K562 (cell line): ENCODE data around the gene CTDNEP1. TPM values are rescaled to one million over a fixed set of nuclear protein-coding genes. Genes with fewer than 3 reads are reported as not detected.

Experiments used
- ATAC-seq: fragments of 200-7000 bp; cut with Tn5 transposase; 3 replicates; pipeline ENCODE4 v1.9.1; 2020; ENCODE audit warnings: moderate library complexity
- BruUV-seq: library from RNA; stranded (reverse); fragments of 400-500 nt; replicated peaks from 2 replicates; lab custom pipeline; 2021; lab: Mats Ljungman, UMichigan
- CTCF ChIA-PET: fragments of 300-600 bp; formaldehyde crosslinking; extraction: SDS; loops from one replicate; lab custom pipeline; 2021; ENCODE audit warnings: low intra/inter-chr PET ratio; lab: Yijun Ruan, JAX
- POLR2A ChIA-PET: fragments of 300-600, 350-650 bp; sonication (Branson Sonifier 250); formaldehyde crosslinking; extraction: SDS; loops from one replicate; lab custom pipeline; 2021; ENCODE audit warnings: antibody characterized with exemption, inconsistent platforms; lab: Yijun Ruan, JAX
- DNase-seq, 4 experiments: peaks; one replicate each; pipeline versions ENCODE4 v3.0.0 to v3.0.0-alpha.2; 2011 to 2018; ENCODE audit warnings: low spot score in 3 of 4, mixed read lengths in 3 of 4; ENCODE audit errors: extremely low read depth in 1 of 4
- FAIRE-seq: peaks from 2 replicates; lab custom pipeline; 2011; peaks lifted over from hg19 to GRCh38; lab: Jason Lieb, UNC
- H2AFZ ChIP-seq: 2 replicates; pipeline ENCODE4 v1.6.0; 2011; ENCODE audit warnings: low read depth, low read length, control low read depth, inconsistent platforms
- H3K27ac ChIP-seq: fragments of 200-600 bp; 3 replicates; pipeline ENCODE4 v1.8.0; 2011; ENCODE audit warnings: low read depth, mild to moderate bottlenecking, control low read depth, inconsistent platforms, low read length, moderate library complexity, mixed read lengths; ENCODE audit errors: extremely low read depth
- H3K27me3 ChIP-seq, 2 experiments: fragments of 300-600 bp in 1 of 2; 2 replicates in 1 of 2; 3 replicates in 1 of 2; pipeline versions ENCODE4 v1.6.0 to v1.8.0; 2011; ENCODE audit warnings: inconsistent platforms in 2 of 2, low read length in 2 of 2, mild to moderate bottlenecking in 1 of 2, mixed read lengths in 1 of 2, moderate library complexity in 1 of 2; ENCODE audit not compliant: control insufficient read depth in 2 of 2, insufficient read depth in 2 of 2
- H3K36me3 ChIP-seq: fragments of 300-600 bp; 3 replicates; pipeline ENCODE4 v1.8.0; 2011; ENCODE audit warnings: mild to moderate bottlenecking, low read length, inconsistent platforms; ENCODE audit not compliant: control insufficient read depth, insufficient read depth
- H3K4me1 ChIP-seq, 2 experiments: fragments of 200-600 bp in 1 of 2; replicated peaks in 1 of 2; 2 replicates in 1 of 2; 3 replicates in 1 of 2; pipeline versions ENCODE4 v1.5.1 to v1.8.0; 2011; ENCODE audit warnings: inconsistent platforms in 2 of 2, low read length in 2 of 2, mild to moderate bottlenecking in 1 of 2, mixed read lengths in 1 of 2, moderate library complexity in 1 of 2; ENCODE audit not compliant: control insufficient read depth in 2 of 2, insufficient read depth in 2 of 2
- H3K4me2 ChIP-seq: 2 replicates; pipeline ENCODE4 v1.6.1; 2011; ENCODE audit warnings: low read length, control low read depth, inconsistent platforms, mixed read lengths; ENCODE audit not compliant: insufficient read depth
- H3K4me3 ChIP-seq: fragments of 200-600 bp; sonication (generic), shearing (Covaris generic); 2 replicates; pipeline ENCODE4 v1.5.1; 2016; ENCODE audit warnings: control low read depth, inconsistent platforms
- H3K79me2 ChIP-seq: fragments of 200-600 bp; 3 replicates; pipeline ENCODE4 v1.8.0; 2011; ENCODE audit warnings: low read length, inconsistent platforms; ENCODE audit not compliant: control insufficient read depth, insufficient read depth
- H3K9ac ChIP-seq, 2 experiments: 2 replicates each; pipeline versions ENCODE4 v1.6.0 to v1.6.1; 2011; ENCODE audit warnings: low read depth in 2 of 2, low read length in 2 of 2, control low read depth in 1 of 2, inconsistent platforms in 1 of 2, mild to moderate bottlenecking in 1 of 2, mixed read lengths in 1 of 2; ENCODE audit not compliant: insufficient read depth in 1 of 2
- H3K9me1 ChIP-seq: one replicate; pipeline ENCODE4 v1.6.0; 2011; ENCODE audit warnings: inconsistent platforms, mild to moderate bottlenecking, low read length, moderate library complexity; ENCODE audit not compliant: control insufficient read depth, insufficient read depth
- H3K9me3 ChIP-seq: replicated peaks from 2 replicates; pipeline ENCODE4 v1.5.1; 2011; ENCODE audit warnings: low read depth, low read length, inconsistent platforms; ENCODE audit not compliant: control insufficient read depth, insufficient read depth
- H4K20me1 ChIP-seq: replicated peaks from 2 replicates; pipeline ENCODE4 v1.6.1; 2011; ENCODE audit warnings: low read length, inconsistent platforms, mixed read lengths; ENCODE audit not compliant: control insufficient read depth, insufficient read depth
- FOS ChIP-seq: IDR thresholded peaks from 3 replicates; pipeline ENCODE4 v1.6.1; 2011; ENCODE audit not compliant: insufficient read length; ENCODE audit errors: extremely low read depth
- KAT7 ChIP-seq: sonication (generic); formaldehyde crosslinking; IDR thresholded peaks from 2 replicates; pipeline ENCODE4 v1.8.0; 2022; ENCODE audit warnings: missing genetic modification reagents, mild to moderate bottlenecking, borderline replicate concordance
- SRSF3 ChIP-seq: fragments of 200-400 bp; formaldehyde crosslinking; IDR thresholded peaks from 2 replicates; pipeline ENCODE4 v1.6.1; 2016; ENCODE audit warnings: mild to moderate bottlenecking, low read length, moderate library complexity; ENCODE audit not compliant: insufficient read depth
- WGBS: fragments of 100-300 bp; shearing (Covaris generic); methylation state at CpG from one replicate; pipeline ENCODE4 v1.1.6; 2016; ENCODE audit warnings: low coverage, mixed read lengths; ENCODE audit not compliant: insufficient coverage; ENCODE audit errors: missing lambda C conversion rate; 5-methylcytosine and 5-hydroxymethylcytosine counted together
- in situ Hi-C: fragments of 300-500 bp; cut with MboI; formaldehyde crosslinking; loops from 4 replicates; pipeline ENCODE4 v1.15.0; 2018; ENCODE audit warnings: inconsistent platforms, mixed read lengths
- intact Hi-C: fragments of 100-400 bp; cut with micrococcal nuclease; formaldehyde crosslinking; loops from 2 replicates; pipeline ENCODE4 v1.14.2; 2022
- polyA plus RNA-seq, 8 experiments: library from polyadenylated mRNA; depleted of rRNA in 4 of 8; stranded (reverse) in 5 of 8; unstranded in 3 of 8; fragments of >200 nt; fragmentation: Nextera tagmentation in 2 of 8; fragmentation: Illumina TruSeq in 1 of 8; extraction: Ambion mirVana in 2 of 8; extraction: Trizol in 1 of 8; gene quantifications; 2 replicates each; pipeline versions ENCODE4 v1.2.1 to v1.2.3, GENCODE V29; 2011 to 2014; ENCODE audit warnings: inconsistent platforms in 1 of 8, missing spikeins in 1 of 8
- total RNA-seq, 7 experiments: library from RNA; depleted of rRNA in 6 of 7; stranded (reverse); fragments of >200 nt in 6 of 7; fragmentation: Illumina TruSeq in 2 of 7; extraction: Trizol in 2 of 7; gene quantifications; 2 replicates each; pipeline versions ENCODE4 v1.2.1 to v1.2.3, GENCODE V29; 2011 to 2021; ENCODE audit warnings: low replicate concordance in 1 of 7
- TF ChIP-seq, protein P1 (sequence below), 2 experiments: fragments of 450-650 bp; IDR thresholded peaks; 2 replicates each; pipeline ENCODE4 v1.6.1; 2018; ENCODE audit warnings: mild to moderate bottlenecking in 2 of 2, low read depth in 1 of 2; ENCODE audit not compliant: partially characterized antibody in 2 of 2
- TF ChIP-seq, protein P2 (sequence below): sonication (generic); IDR thresholded peaks from 2 replicates; pipeline ENCODE4 v1.6.1; 2016
- TF ChIP-seq, protein P3 (sequence below): fragments of 450-650 bp; IDR thresholded peaks from 2 replicates; pipeline ENCODE4 v1.6.1; 2017; ENCODE audit warnings: antibody characterized with exemption, mild to moderate bottlenecking
- TF ChIP-seq, protein P4 (sequence below): fragments of 450-650 bp; IDR thresholded peaks from 2 replicates; pipeline ENCODE4 v1.7.1; 2018; ENCODE audit warnings: mild to moderate bottlenecking, low read depth; ENCODE audit not compliant: partially characterized antibody

Gene CTDNEP1
- total and polyA plus RNA-seq, 9 of the 15 experiments (the other 6 are each of a cell fraction or from before 2014, with no cell fraction given), result 10.7 to 150 (median 28.5) TPM

DNA sequence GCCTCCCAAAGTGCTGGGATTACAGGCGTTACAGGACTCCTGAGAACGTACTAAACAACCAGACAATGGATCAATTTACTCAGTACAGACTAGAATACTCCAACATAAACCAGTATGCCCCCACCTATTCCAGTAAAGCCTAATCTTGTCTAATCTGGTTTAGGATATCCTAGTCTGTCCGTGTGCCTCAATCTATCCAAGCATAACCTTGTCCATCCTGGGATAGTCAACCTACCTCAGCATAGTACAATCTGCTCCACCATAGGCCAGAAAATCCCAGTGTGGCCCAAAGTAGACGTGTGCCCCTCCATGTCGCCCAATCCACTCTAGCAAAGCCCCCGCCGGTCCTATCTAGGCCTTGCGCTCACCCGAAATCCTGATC, 17.8 kb downstream of the CTDNEP1 start:
- H2AFZ ChIP-seq, result 0 out of 2 replicates have a peak overlapping the region, but pooled peaks have one; percentile 70
- ChIA-PET CTCF (no interaction called here), POLR2A (interaction anchor here (0.6 to 6.6 kb wide), 4 partner anchors 9 to 648 kb away, joined by 3 to 73 read pairs (median 6); partner anchors contain the start of genes ACADVL, DLG4 and GABARAP)
- no peaks in the 10 kb centered on the region for H3K9me3 ChIP-seq
- H3K36me3 ChIP-seq, result peaks cover 60% of the 10 kb centered on the region; the same call in 2 of the 3 replicates
- H3K27me3 ChIP-seq, result no peaks in the 10 kb centered on the region
- H3K27ac ChIP-seq, result peak overlapping the region; percentile 89
- WGBS, result 0% methylated on average over 9 of the region's 9 CpGs
- H3K4me3 ChIP-seq, result peak overlapping the region; percentile 73
- H3K9ac ChIP-seq, result peak overlapping the region; percentile 95 to 97
- DNase-seq (no peak), FAIRE-seq (peak; percentile 19), ATAC-seq (no peak; the same call in 2 of the 3 replicates)
- H3K79me2 ChIP-seq, result peaks cover 81% of the 10 kb centered on the region
- peaks cover 12% of the 10 kb centered on the region for H4K20me1 ChIP-seq
- no TSS peak for BruUV-seq
- intact Hi-C loops (no loop called here), in situ Hi-C loops (no loop called here)
- H3K4me2 ChIP-seq, result peak overlapping the region; percentile 91
- peaks cover 4% of the 10 kb centered on the region for H3K9me1 ChIP-seq
- H3K4me1 ChIP-seq, result peaks cover 28 to 35% of the 10 kb centered on the region in 2 experiments; a peak in 4 of 5 replicates
- TF ChIP-seq, protein P1, sequence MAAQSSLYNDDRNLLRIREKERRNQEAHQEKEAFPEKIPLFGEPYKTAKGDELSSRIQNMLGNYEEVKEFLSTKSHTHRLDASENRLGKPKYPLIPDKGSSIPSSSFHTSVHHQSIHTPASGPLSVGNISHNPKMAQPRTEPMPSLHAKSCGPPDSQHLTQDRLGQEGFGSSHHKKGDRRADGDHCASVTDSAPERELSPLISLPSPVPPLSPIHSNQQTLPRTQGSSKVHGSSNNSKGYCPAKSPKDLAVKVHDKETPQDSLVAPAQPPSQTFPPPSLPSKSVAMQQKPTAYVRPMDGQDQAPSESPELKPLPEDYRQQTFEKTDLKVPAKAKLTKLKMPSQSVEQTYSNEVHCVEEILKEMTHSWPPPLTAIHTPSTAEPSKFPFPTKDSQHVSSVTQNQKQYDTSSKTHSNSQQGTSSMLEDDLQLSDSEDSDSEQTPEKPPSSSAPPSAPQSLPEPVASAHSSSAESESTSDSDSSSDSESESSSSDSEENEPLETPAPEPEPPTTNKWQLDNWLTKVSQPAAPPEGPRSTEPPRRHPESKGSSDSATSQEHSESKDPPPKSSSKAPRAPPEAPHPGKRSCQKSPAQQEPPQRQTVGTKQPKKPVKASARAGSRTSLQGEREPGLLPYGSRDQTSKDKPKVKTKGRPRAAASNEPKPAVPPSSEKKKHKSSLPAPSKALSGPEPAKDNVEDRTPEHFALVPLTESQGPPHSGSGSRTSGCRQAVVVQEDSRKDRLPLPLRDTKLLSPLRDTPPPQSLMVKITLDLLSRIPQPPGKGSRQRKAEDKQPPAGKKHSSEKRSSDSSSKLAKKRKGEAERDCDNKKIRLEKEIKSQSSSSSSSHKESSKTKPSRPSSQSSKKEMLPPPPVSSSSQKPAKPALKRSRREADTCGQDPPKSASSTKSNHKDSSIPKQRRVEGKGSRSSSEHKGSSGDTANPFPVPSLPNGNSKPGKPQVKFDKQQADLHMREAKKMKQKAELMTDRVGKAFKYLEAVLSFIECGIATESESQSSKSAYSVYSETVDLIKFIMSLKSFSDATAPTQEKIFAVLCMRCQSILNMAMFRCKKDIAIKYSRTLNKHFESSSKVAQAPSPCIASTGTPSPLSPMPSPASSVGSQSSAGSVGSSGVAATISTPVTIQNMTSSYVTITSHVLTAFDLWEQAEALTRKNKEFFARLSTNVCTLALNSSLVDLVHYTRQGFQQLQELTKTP (IDR thresholded peaks at IDR 0.05; ENCODE audit: low read depth in 1 of 2, partially characterized antibody in 2 of 2), result no peak
- TF ChIP-seq KAT7, result no peak
- TF ChIP-seq FOS, result no peak
- TF ChIP-seq, protein P2, sequence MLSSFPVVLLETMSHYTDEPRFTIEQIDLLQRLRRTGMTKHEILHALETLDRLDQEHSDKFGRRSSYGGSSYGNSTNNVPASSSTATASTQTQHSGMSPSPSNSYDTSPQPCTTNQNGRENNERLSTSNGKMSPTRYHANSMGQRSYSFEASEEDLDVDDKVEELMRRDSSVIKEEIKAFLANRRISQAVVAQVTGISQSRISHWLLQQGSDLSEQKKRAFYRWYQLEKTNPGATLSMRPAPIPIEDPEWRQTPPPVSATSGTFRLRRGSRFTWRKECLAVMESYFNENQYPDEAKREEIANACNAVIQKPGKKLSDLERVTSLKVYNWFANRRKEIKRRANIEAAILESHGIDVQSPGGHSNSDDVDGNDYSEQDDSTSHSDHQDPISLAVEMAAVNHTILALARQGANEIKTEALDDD, result peak; percentile 19; the same call in 1 of the 2 replicates
- TF ChIP-seq SRSF3, result no peak
- TF ChIP-seq, protein P3, sequence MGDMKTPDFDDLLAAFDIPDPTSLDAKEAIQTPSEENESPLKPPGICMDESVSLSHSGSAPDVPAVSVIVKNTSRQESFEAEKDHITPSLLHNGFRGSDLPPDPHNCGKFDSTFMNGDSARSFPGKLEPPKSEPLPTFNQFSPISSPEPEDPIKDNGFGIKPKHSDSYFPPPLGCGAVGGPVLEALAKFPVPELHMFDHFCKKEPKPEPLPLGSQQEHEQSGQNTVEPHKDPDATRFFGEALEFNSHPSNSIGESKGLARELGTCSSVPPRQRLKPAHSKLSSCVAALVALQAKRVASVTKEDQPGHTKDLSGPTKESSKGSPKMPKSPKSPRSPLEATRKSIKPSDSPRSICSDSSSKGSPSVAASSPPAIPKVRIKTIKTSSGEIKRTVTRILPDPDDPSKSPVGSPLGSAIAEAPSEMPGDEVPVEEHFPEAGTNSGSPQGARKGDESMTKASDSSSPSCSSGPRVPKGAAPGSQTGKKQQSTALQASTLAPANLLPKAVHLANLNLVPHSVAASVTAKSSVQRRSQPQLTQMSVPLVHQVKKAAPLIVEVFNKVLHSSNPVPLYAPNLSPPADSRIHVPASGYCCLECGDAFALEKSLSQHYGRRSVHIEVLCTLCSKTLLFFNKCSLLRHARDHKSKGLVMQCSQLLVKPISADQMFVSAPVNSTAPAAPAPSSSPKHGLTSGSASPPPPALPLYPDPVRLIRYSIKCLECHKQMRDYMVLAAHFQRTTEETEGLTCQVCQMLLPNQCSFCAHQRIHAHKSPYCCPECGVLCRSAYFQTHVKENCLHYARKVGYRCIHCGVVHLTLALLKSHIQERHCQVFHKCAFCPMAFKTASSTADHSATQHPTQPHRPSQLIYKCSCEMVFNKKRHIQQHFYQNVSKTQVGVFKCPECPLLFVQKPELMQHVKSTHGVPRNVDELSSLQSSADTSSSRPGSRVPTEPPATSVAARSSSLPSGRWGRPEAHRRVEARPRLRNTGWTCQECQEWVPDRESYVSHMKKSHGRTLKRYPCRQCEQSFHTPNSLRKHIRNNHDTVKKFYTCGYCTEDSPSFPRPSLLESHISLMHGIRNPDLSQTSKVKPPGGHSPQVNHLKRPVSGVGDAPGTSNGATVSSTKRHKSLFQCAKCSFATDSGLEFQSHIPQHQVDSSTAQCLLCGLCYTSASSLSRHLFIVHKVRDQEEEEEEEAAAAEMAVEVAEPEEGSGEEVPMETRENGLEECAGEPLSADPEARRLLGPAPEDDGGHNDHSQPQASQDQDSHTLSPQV, result no peak
- TF ChIP-seq, protein P4, sequence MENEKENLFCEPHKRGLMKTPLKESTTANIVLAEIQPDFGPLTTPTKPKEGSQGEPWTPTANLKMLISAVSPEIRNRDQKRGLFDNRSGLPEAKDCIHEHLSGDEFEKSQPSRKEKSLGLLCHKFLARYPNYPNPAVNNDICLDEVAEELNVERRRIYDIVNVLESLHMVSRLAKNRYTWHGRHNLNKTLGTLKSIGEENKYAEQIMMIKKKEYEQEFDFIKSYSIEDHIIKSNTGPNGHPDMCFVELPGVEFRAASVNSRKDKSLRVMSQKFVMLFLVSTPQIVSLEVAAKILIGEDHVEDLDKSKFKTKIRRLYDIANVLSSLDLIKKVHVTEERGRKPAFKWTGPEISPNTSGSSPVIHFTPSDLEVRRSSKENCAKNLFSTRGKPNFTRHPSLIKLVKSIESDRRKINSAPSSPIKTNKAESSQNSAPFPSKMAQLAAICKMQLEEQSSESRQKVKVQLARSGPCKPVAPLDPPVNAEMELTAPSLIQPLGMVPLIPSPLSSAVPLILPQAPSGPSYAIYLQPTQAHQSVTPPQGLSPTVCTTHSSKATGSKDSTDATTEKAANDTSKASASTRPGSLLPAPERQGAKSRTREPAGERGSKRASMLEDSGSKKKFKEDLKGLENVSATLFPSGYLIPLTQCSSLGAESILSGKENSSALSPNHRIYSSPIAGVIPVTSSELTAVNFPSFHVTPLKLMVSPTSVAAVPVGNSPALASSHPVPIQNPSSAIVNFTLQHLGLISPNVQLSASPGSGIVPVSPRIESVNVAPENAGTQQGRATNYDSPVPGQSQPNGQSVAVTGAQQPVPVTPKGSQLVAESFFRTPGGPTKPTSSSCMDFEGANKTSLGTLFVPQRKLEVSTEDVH, result no peak
